Measurements from ENCODE around the gene ATP1B2.
"Not testable (repeated sequence)": the region's sequence is repeated elsewhere in the genome, so short reads cannot be mapped to it uniquely, and the experiment has no call there.

Gene ATP1B2

DNA sequence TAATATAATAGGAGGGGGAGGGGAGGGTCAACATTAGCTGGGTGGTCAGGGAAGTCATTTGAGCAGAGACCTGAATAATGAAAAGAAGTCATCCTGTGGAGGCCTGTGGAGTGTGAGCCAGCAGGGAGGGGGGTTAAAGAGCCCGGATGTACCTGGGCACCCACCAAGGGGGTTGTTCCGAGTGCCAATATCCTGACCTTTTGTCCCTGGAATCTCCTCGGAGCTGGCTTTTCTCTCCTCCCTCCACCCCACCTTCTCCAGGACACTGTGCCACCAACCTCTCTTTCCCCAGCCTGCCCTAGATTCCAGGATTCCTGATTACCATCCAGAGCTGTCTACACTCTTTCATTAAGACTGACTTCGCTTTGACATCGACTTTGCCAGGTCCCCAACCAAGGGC is 14.6 kb upstream of the ATP1B2 start:
- DNase-seq, result no peak

DNA sequence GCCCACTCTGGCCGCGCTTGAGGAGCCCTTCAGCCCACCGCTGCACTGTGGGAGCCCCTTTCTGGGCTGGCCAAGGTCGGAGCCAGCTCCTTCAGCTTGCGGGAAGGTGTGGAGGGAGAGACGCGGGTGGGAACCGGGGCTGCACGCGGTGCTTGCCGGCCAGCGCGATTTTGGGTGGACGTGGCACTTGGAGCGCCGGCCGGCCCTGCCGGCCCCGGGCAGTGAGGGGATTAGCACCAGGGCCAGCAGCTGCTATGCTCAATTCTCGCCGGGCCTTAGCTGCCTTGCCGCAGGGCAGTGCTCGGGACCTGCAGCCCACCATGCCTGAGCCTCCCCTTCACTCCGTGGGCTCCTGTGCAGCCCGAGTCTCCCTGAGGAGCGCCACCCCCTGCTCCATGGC is 9.9 kb upstream of the ATP1B2 start:
- DNase-seq, result no peak

DNA sequence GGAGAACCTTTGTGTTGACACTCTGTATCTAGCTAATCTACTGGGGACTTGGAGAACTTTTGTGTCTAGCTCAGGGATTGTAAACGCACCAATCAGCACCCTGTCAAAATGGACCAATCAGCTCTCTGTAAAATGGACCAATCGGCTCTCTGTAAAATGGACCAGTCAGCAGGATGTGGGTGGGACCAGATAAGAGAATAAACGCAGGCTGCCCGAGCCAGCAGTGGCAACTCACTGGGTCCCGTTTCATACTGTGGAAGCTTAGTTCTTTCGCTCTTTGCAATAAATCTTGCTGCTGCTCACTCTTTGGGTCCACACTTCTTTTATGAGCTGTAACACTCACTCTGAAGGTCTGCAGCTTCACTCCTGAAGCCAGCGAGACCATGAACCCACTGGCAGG is 9.1 kb upstream of the ATP1B2 start:
- not testable (repeated sequence) for DNase-seq

DNA sequence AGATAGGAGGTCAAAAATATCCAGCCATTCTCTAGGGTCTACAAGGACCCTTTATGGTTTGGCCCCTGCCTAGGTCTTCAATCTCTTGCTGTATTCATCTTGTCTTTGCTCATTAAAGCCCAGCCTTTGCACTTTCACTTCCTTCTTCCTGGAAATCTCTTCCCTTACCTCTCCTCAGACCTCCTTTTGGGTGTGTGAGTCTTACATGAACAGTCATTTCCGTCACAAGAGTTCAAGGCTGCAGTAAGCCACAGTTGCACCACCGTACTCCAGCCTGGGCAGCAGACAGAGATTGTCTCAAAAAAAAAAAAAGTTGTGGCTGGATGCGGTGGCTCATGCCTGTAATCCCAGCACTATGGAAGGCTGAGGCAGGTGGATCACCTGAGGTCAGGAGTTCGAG is 6.0 kb upstream of the ATP1B2 start:
- DNase-seq, result no peak

DNA sequence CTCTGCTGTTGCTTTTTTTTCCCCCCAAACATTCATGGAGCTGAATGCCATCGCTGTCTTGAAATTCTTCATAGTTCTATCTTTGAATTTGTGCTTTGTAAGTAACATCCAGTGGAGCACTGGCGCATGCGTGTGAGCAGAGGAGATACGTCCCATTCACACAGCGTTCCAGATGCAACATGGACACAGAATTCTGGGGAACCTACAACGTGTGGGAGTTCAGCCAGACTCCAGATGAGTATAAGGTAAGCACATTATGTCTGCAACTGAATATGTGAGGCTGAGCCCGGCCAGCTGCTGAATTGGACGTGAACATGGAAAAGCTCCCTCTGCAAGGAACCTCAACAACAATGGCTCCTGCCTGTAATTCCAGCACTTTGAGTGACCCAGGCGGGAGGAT is 4.3 kb upstream of the ATP1B2 start:
- no peak for DNase-seq

DNA sequence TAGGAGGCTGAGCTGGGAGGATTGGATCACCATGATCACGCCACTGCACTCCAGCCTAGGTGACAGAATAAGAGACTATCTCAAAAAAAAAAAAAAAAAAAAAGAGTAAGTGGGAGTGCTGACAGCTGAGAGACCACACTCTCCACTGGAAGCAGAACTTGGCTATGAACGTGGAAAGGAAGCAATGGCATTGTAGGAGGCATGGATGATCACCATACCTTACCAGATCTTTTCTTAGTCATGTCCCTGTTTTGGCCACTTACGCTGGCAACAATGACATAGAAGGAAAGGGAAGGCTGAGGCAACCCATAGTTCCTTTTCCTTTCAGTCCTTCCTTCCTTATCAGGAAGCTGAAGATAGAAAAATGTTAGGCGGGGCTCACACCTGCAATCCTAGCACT is 3.7 kb upstream of the ATP1B2 start:
- DNase-seq, result no peak

DNA sequence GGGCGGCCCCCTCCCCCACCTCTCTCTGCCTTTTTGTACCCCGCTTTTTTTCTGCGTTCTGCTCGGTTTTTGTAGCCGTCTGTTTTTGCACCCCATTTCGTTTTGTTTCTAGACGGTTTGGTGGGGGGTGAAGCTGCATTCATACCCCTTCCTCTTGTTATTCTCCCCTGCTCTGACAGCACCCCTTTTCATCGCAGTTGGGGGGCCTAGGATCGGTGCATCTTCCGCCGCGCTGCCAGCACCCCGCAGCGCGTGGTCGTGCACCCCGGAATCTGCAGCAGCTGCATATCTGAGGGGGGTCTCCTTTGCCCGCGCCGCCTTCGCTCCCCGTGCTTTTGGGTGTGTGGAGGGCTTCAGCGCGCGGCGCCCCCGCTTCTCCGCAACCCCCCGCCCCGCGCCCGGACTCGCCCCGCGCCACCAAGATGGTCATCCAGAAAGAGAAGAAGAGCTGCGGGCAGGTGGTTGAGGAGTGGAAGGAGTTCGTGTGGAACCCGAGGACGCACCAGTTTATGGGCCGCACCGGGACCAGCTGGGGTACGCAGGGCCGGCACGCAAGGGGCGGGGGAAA is 455 bp downstream of the ATP1B2 start:
- DNase-seq, result no peak

DNA sequence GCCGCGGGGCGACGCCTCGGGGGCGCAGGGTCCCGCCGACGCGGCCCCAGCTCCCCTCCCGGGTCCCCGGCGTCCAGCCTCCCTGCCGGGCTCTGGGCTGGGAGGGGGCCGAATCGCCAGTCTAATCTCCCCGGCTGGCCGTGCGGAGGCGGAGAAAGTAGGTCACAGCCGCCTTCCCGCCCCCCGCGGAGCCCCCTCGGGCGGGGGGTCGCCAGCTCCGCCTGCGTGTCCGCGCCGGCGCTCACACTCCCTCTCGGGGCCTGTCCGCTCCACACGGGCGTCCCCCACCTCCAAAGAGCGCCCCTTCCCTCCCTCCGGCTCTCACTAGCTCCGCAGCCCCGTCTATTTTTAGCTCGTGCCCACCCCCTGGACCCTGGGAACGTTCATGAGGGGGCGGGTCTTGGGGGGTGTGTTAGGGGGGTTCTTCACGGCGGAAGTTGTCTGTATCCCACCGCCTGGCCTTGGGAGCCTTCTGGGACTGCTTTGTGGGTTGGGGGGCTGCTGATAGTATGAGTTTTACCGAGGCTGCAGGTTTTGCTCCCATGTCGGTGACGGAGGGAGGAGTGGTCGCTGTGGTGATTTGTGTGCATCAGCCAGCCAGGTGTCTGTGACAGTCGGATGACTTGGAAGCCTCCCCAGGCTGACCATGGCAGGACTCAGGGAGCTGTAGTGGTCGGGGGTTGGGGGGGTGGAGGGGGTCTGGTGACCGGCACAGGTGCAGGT is 1.1 kb downstream of the ATP1B2 start:
- no peak for DNase-seq

DNA sequence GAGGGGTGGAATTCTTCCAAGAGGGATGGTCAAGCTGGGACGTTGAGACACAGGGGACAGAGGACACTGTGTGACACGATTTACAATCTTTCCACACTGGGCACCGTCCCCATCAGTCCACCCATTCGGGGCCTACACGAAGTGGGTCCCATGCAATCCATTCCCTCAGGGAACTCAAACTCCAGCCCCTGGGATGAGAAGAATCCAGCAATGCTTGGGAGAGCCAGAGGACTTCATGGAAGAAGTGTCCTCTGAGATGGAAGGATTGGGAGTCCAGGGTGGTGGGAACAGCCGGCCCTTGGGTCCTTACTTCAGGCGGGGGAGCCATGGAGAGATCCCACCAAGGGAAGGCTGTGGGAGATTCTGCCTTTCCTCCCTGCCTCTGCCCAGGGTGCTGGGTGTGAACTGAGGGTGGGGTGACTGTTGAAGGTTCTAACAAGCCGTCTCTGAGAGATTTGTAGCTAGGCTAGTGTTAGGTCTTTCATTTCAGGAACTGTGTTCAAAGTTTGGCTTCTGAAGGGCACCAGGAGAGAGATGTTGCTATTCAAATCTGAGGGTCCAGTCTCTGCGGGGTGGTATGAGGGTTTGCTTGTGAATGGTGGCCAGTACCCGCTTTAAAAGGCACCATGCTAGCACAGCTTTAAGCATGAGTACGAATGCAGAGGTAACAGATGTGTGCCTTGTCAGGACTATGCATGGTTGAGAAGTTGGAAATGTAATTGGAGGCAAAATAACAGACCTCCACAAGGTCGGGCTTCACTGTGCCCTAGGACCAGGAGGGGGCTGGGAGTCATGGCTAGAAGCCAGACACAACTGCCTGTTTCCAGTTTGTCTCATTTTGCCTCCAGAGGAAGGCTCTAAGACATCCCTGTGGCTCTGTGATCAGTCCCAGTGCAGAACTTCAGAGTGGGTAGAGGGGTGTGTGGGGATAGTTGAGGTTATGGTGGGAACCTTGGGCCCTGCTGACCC is 1.9 kb downstream of the ATP1B2 start:
- DNase-seq, result no peak

DNA sequence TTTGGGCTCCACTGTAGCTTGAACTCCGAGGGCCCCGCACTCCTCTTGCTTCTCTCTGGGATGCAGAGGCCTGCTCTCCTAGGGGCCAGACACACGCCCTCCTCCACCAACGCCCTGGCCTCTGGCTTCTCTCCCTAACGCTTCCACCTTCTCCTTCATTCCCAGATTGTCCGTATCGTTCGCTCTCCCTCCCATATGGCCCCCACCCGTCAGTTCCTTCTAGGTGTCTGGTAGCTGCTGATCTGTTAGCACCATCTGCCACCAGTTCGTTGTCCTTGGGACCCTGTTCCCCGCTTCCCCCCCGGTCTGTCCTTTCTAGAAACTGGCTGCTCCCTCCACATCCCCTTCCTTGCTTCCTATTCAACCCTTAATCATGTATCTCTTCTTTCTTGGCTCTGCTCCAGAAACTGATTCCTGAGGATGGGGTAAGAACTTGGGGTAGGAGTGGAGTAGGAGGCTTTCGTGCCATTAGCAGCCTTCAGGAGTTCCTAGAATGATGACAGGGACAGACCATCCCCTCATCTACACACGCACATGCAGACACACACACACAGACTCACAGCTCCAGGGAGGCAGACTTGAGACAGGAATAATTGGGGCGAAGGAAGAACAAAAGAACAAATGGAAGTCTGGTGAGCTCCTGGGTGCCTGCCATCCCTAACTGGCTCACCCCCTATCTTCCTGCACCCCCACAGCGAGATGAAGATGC is 4.3 kb downstream of the ATP1B2 start:
- no peak for DNase-seq

DNA sequence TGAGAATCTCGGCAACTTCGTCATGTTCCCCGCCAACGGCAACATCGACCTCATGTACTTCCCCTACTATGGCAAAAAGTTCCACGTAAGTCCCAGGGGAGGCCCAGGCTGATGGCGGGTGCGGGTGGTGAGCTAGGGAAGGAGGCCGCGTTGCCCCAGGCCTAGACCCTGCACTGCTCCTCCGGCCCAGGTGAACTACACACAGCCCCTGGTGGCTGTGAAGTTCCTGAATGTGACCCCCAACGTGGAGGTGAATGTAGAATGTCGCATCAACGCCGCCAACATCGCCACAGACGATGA is 4.8 kb downstream of the ATP1B2 start:
- no peak for DNase-seq

DNA sequence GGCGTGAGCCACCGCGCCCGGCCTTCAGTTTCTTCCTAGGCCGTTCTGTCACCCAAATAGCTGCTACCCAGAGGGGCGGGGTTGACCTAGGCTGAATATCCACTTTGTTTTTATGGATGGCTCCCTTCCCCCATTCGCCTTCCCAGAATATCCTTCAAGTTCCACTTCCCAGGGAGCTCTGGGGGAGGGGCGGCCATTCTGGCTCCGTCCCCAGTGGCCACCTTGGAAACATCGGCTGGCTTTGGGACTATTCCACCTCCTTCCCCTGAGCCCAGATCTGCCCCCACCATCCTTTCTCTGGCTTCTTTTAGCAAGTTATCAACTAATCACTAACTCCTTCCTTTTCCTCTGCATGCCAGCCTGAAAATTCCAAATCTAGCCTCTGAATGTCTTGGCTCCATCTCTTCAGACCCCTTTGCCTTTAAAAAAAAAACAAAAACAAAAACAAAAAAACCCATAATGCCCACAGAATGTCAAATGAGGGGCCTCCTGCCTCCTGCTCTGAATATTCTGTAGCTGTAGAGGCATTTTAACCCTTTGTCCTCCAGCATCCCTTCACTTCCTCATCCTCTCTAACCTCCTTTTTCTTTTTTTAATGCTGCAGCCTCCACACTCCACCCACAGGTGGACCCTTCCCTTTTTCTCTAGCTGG is 6.4 kb downstream of the ATP1B2 start:
- no peak for DNase-seq

DNA sequence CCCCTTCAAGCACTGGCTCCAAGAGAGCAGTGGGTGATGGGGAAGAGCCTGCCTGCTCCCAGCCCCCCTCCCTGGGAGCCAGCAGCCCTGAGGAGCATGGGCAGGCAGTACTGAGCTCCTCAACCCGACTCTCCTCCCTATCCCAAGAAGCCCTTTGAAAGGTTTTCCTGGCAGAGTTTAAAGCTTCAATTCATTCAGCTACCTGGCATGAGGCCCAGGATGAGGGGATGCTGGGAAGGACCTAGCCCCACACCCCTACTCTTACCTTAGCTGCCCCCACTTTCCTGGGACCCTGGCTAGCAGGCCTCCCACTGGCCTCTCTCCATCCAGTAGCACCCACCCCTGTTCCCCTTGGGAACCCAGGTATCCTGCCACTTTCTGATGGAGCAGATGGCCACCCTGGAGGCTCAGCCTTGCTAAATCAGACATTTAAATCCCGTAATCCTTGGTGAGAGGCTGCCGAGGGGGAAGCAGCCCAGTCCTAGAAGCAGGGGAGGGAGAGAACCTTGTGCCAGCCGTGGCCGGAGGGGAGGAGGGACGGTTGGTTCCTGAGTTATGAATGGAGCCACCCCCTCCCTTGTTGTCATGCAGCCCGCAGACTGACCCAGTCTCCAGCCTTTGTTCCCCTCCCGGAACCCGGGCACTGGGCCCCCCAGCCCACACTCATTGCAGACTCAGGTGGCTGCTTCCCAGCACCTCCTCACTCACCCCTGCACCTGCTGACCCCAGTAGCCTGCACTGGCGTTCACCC is 17.1 kb downstream of the ATP1B2 start:
- no peak for DNase-seq

DNA sequence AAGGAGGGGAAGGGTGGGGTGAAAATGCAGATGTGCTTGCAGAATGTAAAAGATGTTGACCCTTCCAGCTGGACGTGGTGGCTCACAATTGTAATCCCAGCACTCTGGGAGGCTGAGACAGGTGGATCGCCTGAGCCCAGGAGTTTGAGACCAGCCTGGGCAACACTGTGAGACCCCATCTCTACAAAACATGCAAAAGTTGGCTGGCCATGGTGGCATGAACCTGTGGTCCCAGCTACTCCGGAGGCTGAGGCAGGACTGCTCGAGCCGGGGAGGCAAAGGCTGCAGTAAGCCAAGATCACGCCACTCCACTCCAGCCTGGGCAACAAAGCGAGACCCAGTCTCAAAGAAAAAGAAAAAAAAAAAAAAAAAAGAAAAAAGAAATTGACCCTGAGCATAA is 17.8 kb downstream of the ATP1B2 start:
- no peak for DNase-seq

DNA sequence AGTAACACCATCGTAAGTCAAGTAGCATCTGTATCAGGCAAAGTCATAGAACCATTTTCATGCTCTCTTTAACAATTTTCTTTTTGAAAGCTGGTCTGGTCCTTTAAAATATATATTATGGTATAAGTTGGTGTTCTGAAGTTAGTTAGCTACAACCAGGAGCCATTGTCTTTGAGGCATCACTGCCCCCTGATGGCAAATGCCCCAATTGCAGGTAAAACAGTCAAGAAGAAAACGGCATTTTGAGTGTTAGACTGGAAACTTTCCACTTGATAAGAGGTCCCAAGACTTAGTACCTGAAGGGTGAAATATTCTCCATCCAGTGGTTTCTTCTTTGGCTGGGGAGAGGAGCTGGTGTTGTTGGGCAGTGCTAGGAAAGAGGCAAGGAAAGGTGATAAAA is 22.5 kb downstream of the ATP1B2 start:
- no peak for DNase-seq

DNA sequence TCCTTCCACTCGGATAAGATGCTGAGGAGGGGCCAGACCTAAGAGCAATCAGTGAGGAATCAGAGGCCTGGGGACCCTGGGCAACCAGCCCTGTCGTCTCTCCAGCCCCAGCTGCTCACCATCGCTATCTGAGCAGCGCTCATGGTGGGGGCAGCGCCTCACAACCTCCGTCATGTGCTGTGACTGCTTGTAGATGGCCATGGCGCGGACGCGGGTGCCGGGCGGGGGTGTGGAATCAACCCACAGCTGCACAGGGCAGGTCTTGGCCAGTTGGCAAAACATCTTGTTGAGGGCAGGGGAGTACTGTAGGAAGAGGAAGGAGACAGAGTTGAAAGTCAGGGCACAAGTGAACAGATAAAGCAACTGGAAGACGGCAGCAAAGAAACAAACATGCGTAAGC is 24.2 kb downstream of the ATP1B2 start:
- DNase-seq, result no peak

DNA sequence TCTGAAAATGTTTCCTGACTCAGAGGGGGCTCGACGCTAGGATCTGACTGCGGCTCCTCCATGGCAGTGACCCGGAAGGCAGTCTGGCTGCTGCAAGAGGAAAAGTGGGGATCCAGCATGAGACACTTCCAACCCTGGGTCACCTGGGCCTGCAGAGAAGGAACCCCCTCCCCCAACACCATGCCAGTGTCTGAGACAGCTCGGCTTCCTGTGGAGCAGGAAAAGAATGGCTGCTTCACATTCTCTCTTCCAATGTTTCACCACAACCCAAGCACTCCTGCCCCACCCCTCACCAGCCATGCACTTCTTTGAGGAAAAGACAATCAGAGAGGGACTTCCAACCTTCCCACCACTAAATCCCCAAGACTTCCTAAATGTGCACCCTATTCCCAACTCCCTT is 25.8 kb downstream of the ATP1B2 start:
- DNase-seq, result no peak

DNA sequence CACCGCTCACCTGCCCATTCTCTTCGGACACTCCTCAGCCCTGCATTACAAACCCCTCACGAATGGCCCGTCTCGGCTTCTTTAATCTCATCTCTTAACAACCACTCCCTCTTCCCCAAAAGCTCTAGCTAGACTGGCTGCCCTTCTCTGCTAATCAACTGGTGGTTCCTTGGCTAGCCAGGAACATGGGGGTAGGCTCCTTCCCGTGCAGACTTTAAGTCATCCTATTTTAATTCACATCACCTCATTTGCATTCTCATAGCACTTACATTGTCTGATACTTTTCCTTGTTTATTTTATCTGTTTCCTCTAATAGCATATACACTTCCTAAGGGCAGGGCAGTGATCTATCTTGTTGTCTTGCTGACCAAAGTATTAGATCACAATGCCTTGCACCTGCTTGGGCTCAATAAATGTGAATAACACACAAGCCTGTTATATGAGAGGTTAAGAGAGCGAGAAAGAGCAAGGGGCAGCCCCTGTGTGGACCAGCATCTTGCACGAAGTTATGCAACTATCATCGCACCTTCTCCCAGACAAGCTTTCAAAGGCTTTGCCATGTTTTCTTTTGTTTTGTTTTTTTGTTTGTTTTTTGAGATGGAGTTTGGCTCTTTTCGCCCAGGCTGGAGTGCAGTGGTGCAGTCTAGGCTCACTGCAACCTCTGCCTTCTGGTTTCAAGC is 26.8 kb downstream of the ATP1B2 start:
- DNase-seq, result no peak

DNA sequence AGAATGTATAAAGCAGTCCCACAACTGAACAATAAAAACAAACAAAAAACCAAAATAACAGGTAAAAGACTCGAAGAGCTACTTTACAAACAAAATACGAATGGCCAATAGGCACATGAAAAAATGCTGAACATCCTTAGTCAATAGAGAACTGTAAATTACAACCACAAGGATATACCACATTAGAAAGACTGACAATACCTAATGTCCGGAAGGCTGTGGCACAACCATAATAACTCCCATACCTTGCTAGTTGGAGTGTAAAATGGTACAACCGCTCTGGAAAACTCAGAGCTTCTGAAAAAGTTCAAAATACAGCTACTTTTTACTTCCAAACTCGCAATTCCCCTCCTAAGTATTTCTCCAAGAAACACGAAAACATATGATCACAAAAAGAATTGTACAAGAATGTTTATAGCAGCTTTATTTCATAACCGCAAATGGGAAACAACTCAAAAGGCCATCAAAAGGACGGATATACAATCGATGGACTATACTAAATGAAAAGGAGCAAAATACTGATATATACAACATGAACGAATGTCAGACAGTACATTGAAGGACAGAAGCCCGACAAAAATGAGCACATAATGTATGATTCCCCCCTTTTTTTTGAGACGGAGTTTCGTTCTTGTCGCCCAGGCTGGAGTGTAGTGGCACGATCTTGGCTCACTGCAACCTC is 34.3 kb downstream of the ATP1B2 start:
- no peak for DNase-seq

DNA sequence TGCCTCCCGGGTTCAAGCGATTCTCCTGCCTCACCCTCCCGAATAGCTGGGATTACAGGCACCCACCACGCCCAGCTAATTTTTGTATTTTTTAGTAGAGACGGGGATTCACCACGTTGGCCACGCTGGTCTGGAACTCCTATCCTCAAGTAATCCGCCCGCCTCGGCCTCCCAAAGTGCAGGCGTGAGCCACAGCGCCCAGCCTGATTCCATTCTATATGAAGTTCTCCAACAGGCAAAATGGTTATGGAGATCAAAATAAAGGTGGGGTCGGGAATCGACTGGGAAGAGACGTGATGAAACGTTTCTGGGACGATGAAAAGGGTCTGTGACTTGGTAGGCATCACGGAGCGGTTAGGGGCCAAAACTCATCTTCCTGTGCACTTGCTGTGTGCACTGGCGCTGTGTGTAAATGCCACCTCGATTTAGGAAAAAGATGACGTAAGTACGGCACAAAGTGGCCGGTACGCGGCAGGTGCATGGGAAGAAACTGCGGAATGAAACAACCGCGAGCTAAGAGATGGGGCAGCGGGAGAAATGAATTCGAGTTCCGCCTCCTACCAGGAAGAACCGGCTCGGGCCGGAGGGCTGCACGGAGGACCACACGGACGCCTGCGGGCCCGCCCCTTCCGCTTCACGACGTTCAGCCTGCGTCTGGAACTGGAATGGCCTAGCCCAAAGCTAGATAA is 35.0 kb downstream of the ATP1B2 start:
- peak; percentile 79 for DNase-seq

Measured in activated CD4-positive, alpha-beta T cell treated with anti-CD3 and anti-CD28 coated beads, Interleukin-2, amount 50 U/mL, for 4 hours (primary cell).